ENCODE results near the gene ZNF394. TPM values are rescaled to one million over a fixed set of nuclear protein-coding genes. Genes with fewer than 3 reads are reported as not detected.
A peak's percentile ranks its signal among the peaks of the same experiment; 100 is the strongest.

Gene ZNF394
- total and polyA plus RNA-seq, 12 donors: 10.8 to 23.6 (median 16.0) TPM

- H3K27me3 ChIP-seq: no peaks in the 10 kb centered on the region
- intact Hi-C loops (cut with DNase I): loop anchor here in 1 of 10 donors (10.0 kb wide), 1 partner anchor 1362 kb away; no protein-coding TSS in a partner anchor
- H3K36me3 ChIP-seq: peaks cover 0 to 30% (median 14%) of the 10 kb centered on the region in 9 donors
- ATAC-seq (peak in 1 of 8 donors; percentile 67), DNase-seq (no peak)
- no peak overlapping the region for H3K4me3 ChIP-seq
- WGBS, 2 donors: 93 to 94% methylated on average over 34 of the region's 34 CpGs
- no peak overlapping the region for H3K27ac ChIP-seq
- TF ChIP-seq CTCF (IDR thresholded peaks at IDR 0.05): no peak
- H3K4me1 ChIP-seq: no peaks in the 10 kb centered on the region
- peaks cover 0 to 92% (median 23%) of the 10 kb centered on the region in 11 donors for H3K9me3 ChIP-seq
Observed at GRCh38 chr7:99543081-99543671, 43.1 kb upstream of the ZNF394 start.

- H3K4me3 ChIP-seq: no peak overlapping the region
- no peak overlapping the region for H3K27ac ChIP-seq
- WGBS, 2 donors: 92 to 93% methylated on average over 9 of the region's 9 CpGs
- H3K4me1 ChIP-seq: no peaks in the 10 kb centered on the region
- H3K36me3 ChIP-seq: peaks cover 0 to 10% (median 0%) of the 10 kb centered on the region in 9 donors
- ATAC-seq: no peak
- no peaks in the 10 kb centered on the region for H3K27me3 ChIP-seq
- peaks cover 0 to 89% (median 16%) of the 10 kb centered on the region in 11 donors for H3K9me3 ChIP-seq
- intact Hi-C loops (cut with DNase I): loop anchor here in 1 of 10 donors (10.0 kb wide), 1 partner anchor 1364 kb away; no protein-coding TSS in a partner anchor
- no peak for DNase-seq
- TF ChIP-seq CTCF (IDR thresholded peaks at IDR 0.05): no peak
Observed at GRCh38 chr7:99541212-99541611, 41.1 kb upstream of the ZNF394 start.

GRCh38 chr7:99540542-99540941, 40.5 kb upstream of the ZNF394 start:
- DNase-seq (no peak), ATAC-seq (no peak)
- Histone ChIP-seq H3K9me3 (peaks cover 0 to 90% (median 16%) of the 10 kb centered on the region in 11 donors), H3K4me3 (no peak overlapping the region), H3K4me1 (no peaks in the 10 kb centered on the region), H3K27ac (no peak overlapping the region), H3K27me3 (no peaks in the 10 kb centered on the region), H3K36me3 (peaks cover 0 to 10% (median 0%) of the 10 kb centered on the region in 9 donors)
- intact Hi-C loops (cut with DNase I): loop anchor here in 1 of 10 donors (10.0 kb wide), 1 partner anchor 1364 kb away; no protein-coding TSS in a partner anchor
- 92 to 93% methylated on average over 5 of the region's 5 CpGs for whole genome bisulfite sequencing, 2 donors
- no peak for TF ChIP-seq CTCF (IDR thresholded peaks at IDR 0.05)

GRCh38 chr7:99539213-99539811, 39.2 kb upstream of the ZNF394 start:
- 55 to 64% methylated on average over 7 of the region's 7 CpGs for WGBS, 2 donors
- Histone ChIP-seq H3K27ac (no peak overlapping the region), H3K4me3 (no peak overlapping the region), H3K27me3 (no peaks in the 10 kb centered on the region), H3K4me1 (no peaks in the 10 kb centered on the region), H3K9me3 (peaks cover 0 to 96% (median 16%) of the 10 kb centered on the region in 11 donors), H3K36me3 (peaks cover 0 to 10% (median 0%) of the 10 kb centered on the region in 9 donors)
- TF ChIP-seq CTCF (IDR thresholded peaks at IDR 0.05): no peak
- intact Hi-C loops (cut with DNase I): no loop called here
- ATAC-seq (no peak), DNase-seq (no peak)
